ENCODE data around the gene HIC2. TPM values are rescaled to one million over a fixed set of nuclear protein-coding genes. Genes with fewer than 3 reads are reported as not detected.
"Not testable (repeated sequence)": the region's sequence is repeated elsewhere in the genome, so short reads cannot be mapped to it uniquely, and the experiment has no call there.

Gene HIC2
- total RNA-seq, 1 donor from 2014 or later = 5.5 TPM

DNA sequence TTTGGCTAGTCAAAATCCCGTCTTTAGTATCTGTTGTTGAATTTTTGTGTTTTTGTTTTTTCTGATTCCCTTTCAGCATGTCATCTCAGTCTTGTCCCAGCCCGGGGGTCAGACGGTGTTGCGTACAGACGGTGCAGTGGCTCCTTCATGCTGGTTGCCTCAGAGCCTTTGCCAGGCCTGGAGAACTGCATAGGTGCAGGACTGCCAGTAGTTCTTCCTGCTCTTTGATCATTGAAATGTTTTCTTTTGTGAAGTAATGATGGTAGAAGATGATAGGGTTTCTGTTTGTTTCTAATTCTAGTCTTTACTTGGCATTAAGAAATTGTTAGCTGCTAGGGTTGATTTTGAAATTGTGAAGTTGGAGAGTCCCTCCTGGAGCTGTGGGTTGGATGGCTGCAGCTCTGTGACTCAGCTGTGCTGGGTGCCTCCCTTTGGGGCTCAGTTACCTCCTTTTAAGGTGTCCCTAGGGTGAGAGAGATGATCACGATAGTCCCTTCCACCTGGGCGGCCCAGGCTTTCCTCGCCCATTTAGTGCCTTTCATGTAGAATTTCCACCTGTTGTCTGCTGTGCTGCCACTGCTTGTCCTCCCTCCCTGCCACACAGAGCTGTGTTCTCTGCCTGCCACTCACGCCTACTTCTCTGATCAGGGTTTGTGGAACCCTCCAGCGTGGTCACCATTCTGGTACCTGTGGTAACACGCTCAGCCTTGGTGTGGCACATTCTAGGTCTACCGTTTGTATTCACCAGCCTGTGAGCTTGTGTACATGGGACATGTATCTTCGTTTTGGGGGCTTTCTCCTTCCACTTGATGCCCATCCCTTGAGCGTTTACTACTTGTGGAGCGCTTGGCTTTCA, 17.4 kb downstream of the HIC2 start:
- DNase-seq (ENCODE audit: low spot score) = not testable (repeated sequence)

DNA sequence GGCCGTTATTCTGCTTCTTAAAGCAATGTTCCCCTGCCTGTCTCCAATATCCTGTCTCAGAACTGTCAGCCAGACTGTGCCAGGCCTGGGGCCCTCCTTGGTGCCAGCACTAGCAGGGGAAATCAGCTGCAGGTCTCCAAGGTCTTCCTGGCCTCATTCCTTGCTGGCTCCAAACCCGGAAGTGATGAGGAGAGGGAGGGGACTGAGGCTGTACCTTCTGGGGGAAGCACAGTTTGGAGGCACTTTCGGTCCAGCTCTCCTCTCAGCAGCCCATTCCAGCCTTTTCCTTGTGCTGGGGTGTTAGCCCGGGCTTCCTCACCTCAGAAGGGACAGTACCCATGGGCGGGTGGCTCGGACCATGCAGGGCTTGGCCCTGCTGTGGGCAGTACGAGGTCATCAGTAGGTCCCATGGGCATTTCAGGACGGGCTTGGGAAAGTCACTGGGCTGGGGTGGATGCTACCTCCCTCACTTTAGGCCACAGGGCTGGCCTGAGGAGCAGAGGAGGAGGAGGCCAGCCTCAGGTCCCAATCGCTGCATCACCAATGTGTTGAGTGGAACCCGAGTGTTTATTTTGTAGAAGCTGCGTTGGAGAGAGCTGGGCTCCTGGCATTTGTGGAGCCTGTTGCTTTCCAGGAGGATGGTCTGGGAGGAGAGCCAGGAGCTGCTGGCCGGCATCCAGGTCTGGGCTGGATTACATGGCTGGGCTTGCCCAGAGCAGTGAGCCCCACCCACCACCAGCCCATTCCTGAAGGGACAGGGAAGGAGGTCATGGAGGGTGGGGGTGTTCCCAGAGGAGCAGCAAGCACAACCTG, 19.0 kb downstream of the HIC2 start:
- DNase-seq (ENCODE audit: low spot score) = peak; percentile 39

DNA sequence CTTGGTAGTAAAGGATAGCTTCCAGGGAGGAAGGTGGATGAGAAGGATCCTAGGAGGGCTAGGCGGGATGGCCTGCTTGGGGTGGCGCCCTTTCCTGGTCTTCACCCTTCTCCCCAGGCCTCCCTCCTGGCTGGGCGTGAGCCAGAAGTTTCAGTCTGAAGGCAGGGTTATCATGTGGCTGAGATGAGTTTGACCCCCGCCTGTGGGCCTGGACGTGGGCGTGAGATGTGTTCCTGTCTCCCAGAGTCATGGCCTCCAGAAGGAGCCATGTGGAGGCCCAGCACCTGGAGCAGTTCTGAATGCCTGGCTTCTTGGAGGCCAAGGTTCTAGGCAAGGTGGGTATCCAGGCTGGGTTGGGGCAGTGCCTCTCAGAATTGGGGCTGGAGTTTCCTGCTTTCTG, 20.8 kb downstream of the HIC2 start:
- DNase-seq (ENCODE audit: low spot score) = peak; percentile 78

DNA sequence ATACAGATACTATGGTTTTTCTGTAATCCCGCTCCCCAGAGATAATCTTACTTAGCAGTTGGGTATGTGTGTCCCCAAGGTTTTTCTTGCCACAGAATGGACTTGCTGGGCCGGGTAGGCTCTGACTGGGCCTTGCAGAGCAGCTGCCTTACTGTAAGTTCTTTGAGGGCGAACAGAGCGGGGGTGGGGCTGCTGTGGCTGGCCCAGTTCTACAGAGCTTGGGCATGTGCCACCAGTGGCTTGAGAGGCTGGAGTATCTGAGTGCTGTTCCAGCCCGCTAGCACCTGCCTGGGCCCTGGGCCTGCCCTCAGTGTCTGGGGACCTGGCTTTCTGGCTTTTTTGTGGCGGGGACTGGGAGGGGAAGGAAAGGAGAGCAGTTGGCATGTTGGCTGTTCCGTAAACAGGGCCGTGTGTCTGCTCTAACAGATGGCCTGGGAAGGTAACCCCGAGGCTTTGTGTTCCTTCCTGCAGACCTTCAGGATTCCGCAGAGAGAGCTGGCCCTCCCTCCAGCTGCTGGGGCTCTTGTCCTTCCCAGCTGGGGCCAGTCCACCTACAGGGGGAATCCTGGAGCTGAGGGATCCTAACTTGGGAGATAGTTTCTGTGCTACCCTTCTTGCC, 23.0 kb downstream of the HIC2 start:
- DNase-seq (ENCODE audit: low spot score) = not testable (repeated sequence)

DNA sequence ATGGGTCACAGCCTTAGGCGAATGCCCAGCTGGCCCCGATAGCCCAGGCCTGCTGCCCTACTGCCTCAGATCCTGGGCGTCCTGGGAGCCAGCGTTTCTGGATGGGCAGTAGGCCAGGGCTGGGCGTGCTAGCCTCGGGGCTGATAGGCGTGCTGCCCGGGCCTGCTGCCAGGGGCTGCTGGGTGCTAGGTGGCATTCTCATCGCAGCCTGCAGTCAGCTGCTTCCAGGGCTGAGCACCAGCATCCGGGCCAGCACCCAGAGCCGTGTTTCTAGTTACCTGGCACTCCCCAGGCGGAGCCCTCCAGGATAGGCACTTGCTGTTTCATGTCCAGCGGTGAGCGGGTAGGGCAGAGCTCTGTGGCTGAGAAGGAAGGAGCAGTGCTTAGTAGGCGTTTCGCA, 23.5 kb downstream of the HIC2 start:
- DNase-seq (ENCODE audit: low spot score) = not testable (repeated sequence)

DNA sequence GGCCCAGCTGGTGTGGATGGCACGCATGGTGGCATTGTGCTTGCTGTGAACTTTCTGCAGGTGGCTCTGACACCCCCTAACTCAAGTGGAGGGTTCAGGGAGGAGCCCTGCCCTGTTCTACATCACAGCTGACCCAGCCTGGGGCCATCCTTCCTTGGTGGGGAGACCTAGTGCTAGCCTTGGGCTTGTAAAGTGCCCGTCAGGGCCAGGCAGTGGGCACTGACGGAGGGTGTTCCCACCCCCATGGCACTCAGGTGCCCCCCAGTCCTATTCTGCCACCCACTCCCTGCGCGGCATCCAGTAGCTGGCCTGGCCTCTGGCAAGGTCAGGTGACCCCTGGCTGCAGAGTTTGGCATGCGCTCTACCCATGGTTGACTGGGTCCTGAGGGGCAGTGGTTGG, 24.0 kb downstream of the HIC2 start:
- peak; percentile 33 for DNase-seq (ENCODE audit: low spot score)

DNA sequence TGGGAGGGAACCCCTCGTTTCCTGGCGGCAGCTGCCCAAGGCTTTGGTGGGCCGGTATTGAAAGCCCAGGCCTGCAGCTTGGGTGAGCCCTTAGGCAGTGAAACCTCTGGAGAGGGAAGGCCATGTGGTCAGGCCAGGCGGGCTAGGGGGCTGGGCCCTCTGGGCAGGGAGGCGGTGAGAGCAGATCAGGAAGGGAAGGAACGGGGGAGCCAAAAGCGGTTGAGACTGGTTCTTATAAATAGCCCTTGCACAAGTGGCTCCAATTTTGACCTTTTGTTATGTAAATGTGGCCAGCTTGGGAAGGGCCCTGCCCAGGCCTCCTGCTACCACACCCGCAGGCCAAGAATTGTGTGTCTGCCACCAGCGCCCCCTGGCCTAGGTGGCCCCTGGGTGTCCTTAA, 25.0 kb downstream of the HIC2 start:
- not testable (repeated sequence) for DNase-seq (ENCODE audit: low spot score)

DNA sequence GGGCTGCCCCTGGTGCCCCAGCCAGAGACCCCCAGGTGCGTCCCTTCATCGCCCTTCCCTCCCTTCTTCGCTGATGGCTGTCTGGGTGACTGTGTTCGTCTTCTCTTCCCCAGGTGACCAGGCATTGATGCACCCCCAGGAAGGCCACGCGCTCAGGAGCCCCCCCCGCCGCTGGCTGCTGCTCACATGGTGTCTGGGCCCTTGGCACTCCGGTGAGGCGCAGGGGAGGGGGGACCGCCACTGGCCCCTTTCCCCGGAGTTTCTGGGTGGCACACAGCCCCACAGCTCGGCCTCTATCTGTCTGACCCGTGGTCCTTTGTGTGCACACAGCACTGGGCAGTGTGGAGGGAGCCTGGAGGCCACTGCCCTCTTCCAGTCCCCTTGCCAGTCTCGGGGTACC, 25.5 kb downstream of the HIC2 start:
- DNase-seq (ENCODE audit: low spot score) = peak; percentile 39

DNA sequence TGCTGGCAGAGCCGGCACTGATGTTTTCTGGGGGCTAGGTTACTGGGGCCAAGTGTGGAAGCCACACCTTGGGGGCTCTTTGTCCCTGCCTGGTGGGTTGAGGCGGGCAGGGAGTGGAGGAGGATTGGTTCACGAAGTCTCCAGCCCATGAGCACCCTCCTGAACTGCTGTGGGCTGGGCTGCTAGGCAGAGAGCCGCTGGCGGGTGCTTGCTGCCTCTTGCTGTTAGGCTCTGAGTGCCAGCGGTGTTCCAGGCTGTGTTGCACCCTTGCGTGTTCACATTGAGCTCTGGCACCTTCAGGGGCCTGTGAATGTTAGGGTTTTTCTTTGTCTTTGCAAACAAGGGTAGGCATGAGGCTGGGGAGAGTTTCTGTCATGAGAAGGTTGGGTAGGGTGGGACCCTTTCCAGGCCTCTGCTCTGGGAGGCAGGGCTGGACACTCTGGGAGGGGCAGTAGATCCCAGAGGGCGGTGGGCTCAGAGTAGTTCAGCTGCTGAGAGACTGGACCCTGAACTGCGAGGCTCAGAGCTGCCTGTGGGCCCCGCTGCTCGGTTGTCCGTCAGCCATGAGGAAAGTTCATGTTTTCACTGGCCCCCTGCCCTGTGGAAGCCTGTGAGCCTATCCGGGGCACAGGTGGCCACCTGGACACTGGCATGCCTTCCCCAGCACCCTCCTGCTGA, 26.0 kb downstream of the HIC2 start:
- DNase-seq (ENCODE audit: low spot score) = peak; percentile 64

DNA sequence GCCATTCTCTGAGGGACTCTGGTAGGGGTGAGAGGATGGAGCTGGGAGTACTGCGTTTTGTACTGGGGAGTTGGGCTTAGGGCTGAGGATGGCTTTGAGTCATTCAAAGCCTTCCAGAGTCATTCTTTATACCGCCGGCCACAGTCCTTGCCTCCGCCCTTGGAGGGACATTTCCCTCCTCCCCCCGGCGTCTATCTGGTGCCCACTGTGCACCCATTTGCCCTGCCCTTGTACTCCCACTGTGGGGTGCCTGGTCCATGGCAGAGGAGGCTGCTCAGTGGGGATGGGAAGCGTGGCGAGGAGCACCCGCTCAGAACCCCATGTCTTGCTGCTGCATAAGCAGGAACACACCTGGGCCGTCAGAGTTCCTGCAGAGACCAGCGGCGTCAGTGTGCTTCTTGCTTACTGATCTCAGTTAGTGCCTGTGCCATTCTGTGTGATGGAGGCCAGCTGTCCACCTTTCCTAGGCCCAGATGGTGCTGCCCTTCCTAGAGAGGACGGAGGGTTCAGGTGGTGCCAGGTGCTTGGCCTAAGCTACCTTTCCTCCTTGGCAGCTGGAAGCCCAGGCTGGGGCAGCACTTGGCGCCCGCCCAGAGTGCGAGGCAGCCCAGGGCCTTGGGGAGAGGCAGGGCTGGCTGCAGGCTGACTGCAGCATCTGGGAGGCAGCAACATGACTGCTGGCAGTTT, 26.7 kb downstream of the HIC2 start:
- DNase-seq (ENCODE audit: low spot score) = peak; percentile 84

DNA sequence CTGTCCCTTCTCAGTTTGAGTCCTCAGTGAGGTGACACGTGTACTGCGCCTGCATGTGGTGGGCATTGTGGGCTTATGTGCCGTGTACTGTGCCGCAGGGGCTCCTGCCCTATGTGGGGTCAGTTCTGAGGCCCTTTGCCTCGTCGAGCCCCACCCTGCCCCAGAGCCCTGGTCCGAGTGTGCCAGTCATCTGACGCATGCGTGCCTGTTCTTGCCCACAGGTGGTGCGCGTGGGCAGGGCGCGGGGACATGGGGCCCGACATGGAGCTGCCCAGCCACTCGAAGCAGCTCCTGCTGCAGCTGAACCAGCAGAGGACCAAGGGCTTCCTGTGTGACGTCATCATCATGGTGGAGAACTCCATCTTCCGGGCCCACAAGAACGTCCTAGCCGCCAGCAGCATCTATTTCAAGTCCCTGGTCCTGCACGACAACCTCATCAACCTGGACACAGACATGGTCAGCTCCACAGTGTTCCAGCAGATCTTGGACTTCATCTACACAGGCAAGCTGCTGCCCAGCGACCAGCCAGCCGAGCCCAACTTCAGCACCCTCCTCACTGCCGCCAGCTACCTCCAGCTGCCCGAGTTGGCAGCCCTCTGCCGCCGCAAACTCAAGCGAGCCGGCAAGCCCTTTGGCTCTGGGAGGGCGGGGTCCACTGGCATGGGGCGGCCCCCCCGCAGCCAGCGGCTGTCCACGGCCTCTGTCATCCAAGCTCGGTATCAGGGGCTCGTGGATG, 27.7 kb downstream of the HIC2 start:
- DNase-seq (ENCODE audit: low spot score) = peak; percentile 83

DNA sequence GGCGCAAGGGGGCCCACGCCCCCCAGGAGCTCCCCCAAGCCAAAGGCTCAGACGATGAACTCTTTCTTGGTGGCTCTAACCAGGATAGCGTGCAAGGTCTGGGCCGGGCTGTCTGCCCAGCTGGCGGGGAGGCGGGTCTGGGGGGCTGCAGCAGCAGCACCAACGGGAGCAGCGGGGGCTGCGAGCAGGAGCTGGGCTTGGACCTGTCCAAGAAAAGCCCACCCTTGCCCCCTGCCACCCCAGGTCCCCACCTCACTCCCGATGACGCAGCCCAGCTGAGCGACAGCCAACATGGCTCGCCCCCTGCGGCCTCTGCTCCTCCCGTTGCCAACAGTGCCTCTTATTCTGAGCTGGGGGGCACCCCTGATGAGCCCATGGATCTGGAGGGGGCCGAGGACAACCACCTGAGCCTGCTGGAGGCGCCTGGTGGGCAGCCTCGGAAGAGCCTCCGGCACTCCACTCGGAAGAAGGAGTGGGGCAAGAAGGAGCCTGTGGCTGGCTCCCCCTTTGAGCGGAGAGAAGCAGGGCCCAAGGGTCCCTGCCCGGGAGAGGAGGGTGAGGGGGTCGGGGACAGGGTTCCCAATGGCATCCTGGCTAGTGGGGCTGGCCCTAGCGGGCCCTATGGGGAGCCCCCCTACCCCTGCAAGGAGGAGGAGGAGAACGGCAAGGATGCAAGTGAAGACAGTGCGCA, 28.4 kb downstream of the HIC2 start:
- DNase-seq (ENCODE audit: low spot score) = peak; percentile 74

DNA sequence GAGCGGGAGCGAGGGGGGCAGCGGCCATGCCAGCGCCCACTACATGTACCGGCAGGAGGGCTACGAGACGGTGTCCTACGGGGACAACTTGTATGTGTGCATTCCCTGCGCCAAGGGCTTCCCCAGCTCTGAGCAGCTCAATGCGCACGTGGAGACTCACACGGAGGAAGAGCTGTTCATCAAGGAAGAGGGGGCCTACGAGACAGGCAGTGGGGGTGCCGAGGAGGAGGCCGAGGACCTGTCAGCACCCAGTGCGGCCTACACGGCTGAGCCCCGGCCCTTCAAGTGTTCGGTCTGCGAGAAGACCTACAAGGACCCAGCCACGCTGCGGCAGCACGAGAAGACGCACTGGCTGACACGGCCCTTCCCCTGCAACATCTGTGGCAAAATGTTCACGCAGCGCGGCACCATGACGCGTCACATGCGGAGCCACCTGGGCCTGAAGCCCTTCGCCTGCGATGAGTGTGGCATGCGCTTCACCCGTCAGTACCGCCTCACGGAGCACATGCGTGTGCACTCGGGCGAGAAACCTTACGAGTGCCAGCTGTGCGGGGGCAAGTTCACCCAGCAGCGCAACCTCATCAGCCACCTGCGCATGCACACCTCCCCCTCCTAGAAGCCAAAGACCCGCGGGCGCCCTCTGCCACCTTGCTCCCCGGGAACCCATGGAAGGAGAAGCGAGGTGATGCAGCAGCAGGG, 29.1 kb downstream of the HIC2 start:
- peak; percentile 84 for DNase-seq (ENCODE audit: low spot score)

DNA sequence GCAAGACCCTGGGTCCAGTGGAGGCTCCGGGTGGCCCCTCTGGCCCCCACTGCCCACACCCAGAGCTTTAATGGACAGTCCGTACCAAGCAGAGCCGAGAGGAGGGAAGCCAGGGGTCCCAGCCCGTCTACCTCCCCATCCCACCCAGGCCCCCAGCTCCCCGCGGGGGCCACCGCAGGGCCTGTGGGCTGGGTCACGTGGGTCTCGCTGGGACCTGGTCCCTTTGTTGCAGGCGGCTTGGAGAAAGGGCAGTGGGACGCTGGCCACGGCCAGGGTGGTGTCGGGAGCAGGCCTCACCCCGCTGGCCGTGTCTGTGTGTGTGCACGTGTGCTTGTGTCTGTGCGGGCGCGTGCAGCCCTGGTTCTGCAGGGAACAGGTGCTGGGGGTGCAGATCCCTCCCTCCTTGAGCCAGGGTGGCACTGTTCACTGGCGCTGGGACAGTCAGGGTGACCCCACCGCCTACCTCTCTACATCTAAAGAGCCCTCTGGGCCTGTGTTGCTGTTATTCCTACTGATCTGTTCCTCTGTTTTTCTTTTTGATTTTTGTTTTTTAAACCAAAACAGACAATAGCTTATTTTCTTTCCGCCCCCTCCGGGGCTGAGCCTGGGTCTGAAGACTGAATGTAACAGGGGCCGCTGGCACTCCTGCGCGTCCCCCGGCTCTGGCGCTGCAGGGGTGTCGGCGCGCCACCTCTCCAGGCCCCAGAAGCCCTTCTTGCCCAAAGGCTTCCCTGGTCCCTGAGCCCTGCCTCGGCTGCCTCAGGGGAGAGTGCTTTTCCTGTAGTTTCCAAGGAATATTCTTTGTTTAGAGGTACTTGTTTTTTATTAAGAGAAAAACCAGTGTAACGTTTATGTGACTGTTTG, 29.9 kb downstream of the HIC2 start:
- DNase-seq (ENCODE audit: low spot score) = peak; percentile 82

DNA sequence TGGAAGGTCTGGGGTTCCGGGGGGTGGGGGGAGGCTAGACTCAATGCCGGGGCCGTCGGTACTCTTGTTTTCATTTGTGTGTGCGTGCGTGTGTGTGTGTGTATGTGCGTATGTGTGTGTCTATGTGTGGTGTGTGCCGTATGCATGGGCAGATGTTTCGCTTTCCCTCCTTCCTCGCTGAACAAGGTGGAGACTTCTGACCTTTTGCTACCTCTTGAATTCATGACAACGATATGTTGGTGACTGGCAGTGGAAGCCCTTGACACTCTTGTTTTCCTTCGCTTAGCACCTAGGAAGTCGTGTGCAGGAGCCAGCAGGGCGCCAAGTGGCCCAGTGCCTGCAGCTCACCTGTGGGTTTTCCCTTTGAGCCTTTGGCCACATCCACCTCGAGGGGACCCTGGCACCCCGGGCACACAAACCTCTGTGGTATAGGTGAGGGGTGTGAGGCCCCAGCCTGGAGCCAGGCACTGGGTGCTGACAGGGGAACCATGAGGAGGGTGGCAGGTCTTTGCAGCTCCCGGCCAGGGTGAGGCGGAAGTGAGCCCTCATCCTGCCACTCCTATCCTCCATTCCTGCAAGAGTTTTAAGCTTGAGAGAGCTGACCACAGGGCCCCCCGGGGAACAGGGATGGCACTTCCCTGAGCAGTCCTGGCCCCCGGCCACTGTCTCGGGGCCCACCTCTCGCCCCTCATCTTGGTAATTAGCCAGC, 30.7 kb downstream of the HIC2 start:
- peak; percentile 69 for DNase-seq (ENCODE audit: low spot score)

DNA sequence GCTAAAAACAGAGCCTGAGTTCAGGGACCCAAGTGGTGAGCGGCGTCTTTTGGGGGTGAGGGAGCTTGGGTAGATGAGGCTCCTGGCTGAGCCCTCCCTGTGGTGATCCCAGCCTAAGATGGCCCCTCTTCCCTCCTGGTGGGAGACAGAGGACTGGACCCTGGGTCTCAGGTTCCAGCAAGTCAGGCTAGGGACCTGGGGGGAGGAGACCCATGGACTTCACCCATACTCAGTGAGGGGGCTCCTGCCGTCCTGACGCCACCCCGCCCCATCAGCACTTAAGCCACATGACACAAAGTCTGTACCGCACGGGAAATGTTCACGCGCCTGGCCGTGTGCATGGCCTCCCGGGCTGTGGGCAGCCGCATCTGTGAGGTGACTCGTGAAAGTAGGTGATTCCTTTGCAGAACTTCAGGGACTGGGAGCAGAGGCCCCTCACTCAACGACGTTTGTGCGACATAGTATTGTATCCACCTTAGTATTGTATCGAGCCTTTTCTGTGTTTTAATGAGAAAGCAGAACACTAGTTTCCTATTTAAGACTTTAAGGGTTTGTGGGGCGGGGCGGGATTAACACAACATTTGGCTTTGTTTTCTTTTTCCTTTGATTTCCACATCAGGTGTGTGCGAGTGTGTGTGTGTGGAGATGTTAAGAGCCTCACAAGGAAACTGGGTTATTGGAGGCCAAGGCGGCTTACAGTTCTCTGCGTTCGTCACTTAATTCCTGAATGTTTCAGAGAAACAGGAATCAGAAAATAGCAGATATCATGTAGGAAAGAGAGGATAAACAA, 31.7 kb downstream of the HIC2 start:
- DNase-seq (ENCODE audit: low spot score) = peak; percentile 72

Data from mesenteric fat pad (tissue), 1 donor.